ENCODE data around the gene NBPF1. TPM values are rescaled to one million over a fixed set of nuclear protein-coding genes. Genes with fewer than 3 reads are reported as not detected.
A peak's percentile ranks its signal among the peaks of the same experiment; 100 is the strongest.
"Not testable (repeated sequence)": the region's sequence is repeated elsewhere in the genome, so short reads cannot be mapped to it uniquely, and the experiment has no call there.

NBPF1 gene
- total and polyA plus RNA-seq, 2 donors from 2014 or later, result 8.0 to 56.3 TPM

GRCh38 chr1:16621681-16622315 lies 8.4 kb upstream of the NBPF1 start:
- H3K27me3 ChIP-seq (ENCODE audit: control insufficient read depth, insufficient read depth, low read length); intact Hi-C loops (cut with DNase I); H3K9ac ChIP-seq (ENCODE audit: low read length in 3 of 3); H3K4me3 ChIP-seq (ENCODE audit: low read length in 3 of 3); FAIRE-seq; H3K27ac ChIP-seq (ENCODE audit: low read depth in 2 of 2, low read length in 2 of 2); H3K4me1 ChIP-seq (ENCODE audit: control insufficient read depth in 2 of 3, insufficient read depth in 2 of 3, low read depth in 1 of 3, low read length in 3 of 3); H3K9me3 ChIP-seq (ENCODE audit: control insufficient read depth in 2 of 3, insufficient read depth in 1 of 3, low read length in 3 of 3): not testable (repeated sequence)
- peak in 2 of 5 donors; percentile 71 to 86 for DNase-seq
- peaks cover 2 to 35% (median 23%) of the 10 kb centered on the region in 3 donors for H3K36me3 ChIP-seq (ENCODE audit: control insufficient read depth in 2 of 3, insufficient read depth in 3 of 3, low read length in 3 of 3)

GRCh38 chr1:16621300-16621658 lies 7.9 kb upstream of the NBPF1 start:
- Histone ChIP-seq H3K27me3 (ENCODE audit: control insufficient read depth, insufficient read depth, low read length) (no peaks in the 10 kb centered on the region), H3K9me3 (ENCODE audit: control insufficient read depth in 2 of 3, insufficient read depth in 1 of 3, low read length in 3 of 3) (no peaks in the 10 kb centered on the region), H3K27ac (ENCODE audit: low read depth in 2 of 2, low read length in 2 of 2) (no peak overlapping the region), H3K9ac (ENCODE audit: low read length in 3 of 3) (no peak overlapping the region), H3K4me3 (ENCODE audit: low read length in 3 of 3) (no peak overlapping the region), H3K36me3 (ENCODE audit: control insufficient read depth in 2 of 3, insufficient read depth in 3 of 3, low read length in 3 of 3) (peaks cover 2 to 32% (median 18%) of the 10 kb centered on the region in 3 donors), H3K4me1 (ENCODE audit: control insufficient read depth in 2 of 3, insufficient read depth in 2 of 3, low read depth in 1 of 3, low read length in 3 of 3) (peaks cover 0 to 3% (median 0%) of the 10 kb centered on the region in 3 donors)
- DNase-seq, result no peak
- intact Hi-C loops (cut with DNase I), result no loop called here
- TF ChIP-seq CTCF (IDR thresholded peaks at IDR 0.05; ENCODE audit: borderline replicate concordance, extremely low read depth, insufficient read depth), result no peak
- FAIRE-seq, result no peak

- intact Hi-C loops (cut with DNase I), result loop anchor here (5.0 kb wide), 1 partner anchor 322 kb away; no protein-coding TSS in a partner anchor
- peak; percentile 9 for TF ChIP-seq CTCF (IDR thresholded peaks at IDR 0.05; ENCODE audit: borderline replicate concordance, extremely low read depth, insufficient read depth)
- not testable (repeated sequence) for H3K9me3 ChIP-seq (ENCODE audit: control insufficient read depth in 2 of 3, insufficient read depth in 1 of 3, low read length in 3 of 3); H3K4me1 ChIP-seq (ENCODE audit: control insufficient read depth in 2 of 3, insufficient read depth in 2 of 3, low read depth in 1 of 3, low read length in 3 of 3); H3K27ac ChIP-seq (ENCODE audit: low read depth in 2 of 2, low read length in 2 of 2); FAIRE-seq; H3K27me3 ChIP-seq (ENCODE audit: control insufficient read depth, insufficient read depth, low read length); H3K4me3 ChIP-seq (ENCODE audit: low read length in 3 of 3); H3K9ac ChIP-seq (ENCODE audit: low read length in 3 of 3)
- peaks cover 0 to 24% (median 10%) of the 10 kb centered on the region in 3 donors for H3K36me3 ChIP-seq (ENCODE audit: control insufficient read depth in 2 of 3, insufficient read depth in 3 of 3, low read length in 3 of 3)
- peak in 2 of 5 donors; percentile 58 to 90 for DNase-seq
These were observed 6.6 kb upstream of the NBPF1 start for GRCh38 chr1:16619803-16620501.

- no peak overlapping the region for H3K4me3 ChIP-seq (ENCODE audit: low read length in 3 of 3)
- no peaks in the 10 kb centered on the region for H3K27me3 ChIP-seq (ENCODE audit: control insufficient read depth, insufficient read depth, low read length)
- no peak overlapping the region for H3K9ac ChIP-seq (ENCODE audit: low read length in 3 of 3)
- FAIRE-seq (no peak), DNase-seq (peak in 2 of 5 donors; percentile 77 to 88)
- H3K9me3 ChIP-seq (ENCODE audit: control insufficient read depth in 2 of 3, insufficient read depth in 1 of 3, low read length in 3 of 3), result no peaks in the 10 kb centered on the region
- peaks cover 0 to 3% (median 1%) of the 10 kb centered on the region in 3 donors for H3K4me1 ChIP-seq (ENCODE audit: control insufficient read depth in 2 of 3, insufficient read depth in 2 of 3, low read depth in 1 of 3, low read length in 3 of 3)
- intact Hi-C loops (cut with DNase I), result loop anchor here (5.0 kb wide), 1 partner anchor 324 kb away; no protein-coding TSS in a partner anchor
- peaks cover 0 to 17% (median 5%) of the 10 kb centered on the region in 3 donors for H3K36me3 ChIP-seq (ENCODE audit: control insufficient read depth in 2 of 3, insufficient read depth in 3 of 3, low read length in 3 of 3)
- no peak for TF ChIP-seq CTCF (IDR thresholded peaks at IDR 0.05; ENCODE audit: borderline replicate concordance, extremely low read depth, insufficient read depth)
- no peak overlapping the region for H3K27ac ChIP-seq (ENCODE audit: low read depth in 2 of 2, low read length in 2 of 2)
These were observed 5.4 kb upstream of the NBPF1 start for GRCh38 chr1:16618719-16619118.
